ENCODE measurements around the gene KIF24. TPM values are rescaled to one million over a fixed set of nuclear protein-coding genes. Genes with fewer than 3 reads are reported as not detected.
"Not testable (repeated sequence)": the region's sequence is repeated elsewhere in the genome, so short reads cannot be mapped to it uniquely, and the experiment has no call there.

Gene KIF24
- total RNA-seq, 4 donors from 2014 or later, result 0.59 to 1.9 (median 1.5) TPM

GRCh38 chr9:34370335-34370969 is 41.4 kb upstream of the KIF24 start:
- 60 to 68% methylated on average over 16 to 23 of the region's 23 CpGs for WGBS, 2 donors
- peaks cover 0 to 6% (median 0%) of the 10 kb centered on the region in 4 donors for H3K9me3 ChIP-seq
- H3K4me1 ChIP-seq, result peaks cover 0 to 5% (median 0%) of the 10 kb centered on the region in 4 donors
- no peak overlapping the region for H3K27ac ChIP-seq
- H3K4me3 ChIP-seq, result peak overlapping the region in 1 of 4 donors; percentile 24
- TF ChIP-seq CTCF (IDR thresholded peaks at IDR 0.05) (no peak), EP300 (IDR thresholded peaks at IDR 0.05) (no peak), POLR2A (IDR thresholded peaks at IDR 0.05) (no peak)
- no peak for DNase-seq (ENCODE audit: low spot score in 2 of 2)
- peaks cover 0 to 32% of the 10 kb centered on the region in 2 donors for H3K27me3 ChIP-seq
- peaks cover 0 to 34% (median 0%) of the 10 kb centered on the region in 3 donors for H3K36me3 ChIP-seq

- peaks cover 0 to 5% (median 0%) of the 10 kb centered on the region in 4 donors for H3K4me1 ChIP-seq
- H3K9me3 ChIP-seq, result peaks cover 0 to 6% (median 0%) of the 10 kb centered on the region in 4 donors
- peaks cover 0 to 32% of the 10 kb centered on the region in 2 donors for H3K27me3 ChIP-seq
- DNase-seq (ENCODE audit: low spot score in 2 of 2), result no peak
- no peak overlapping the region for H3K4me3 ChIP-seq
- TF ChIP-seq EP300 (IDR thresholded peaks at IDR 0.05), result no peak
- no peak for TF ChIP-seq POLR2A (IDR thresholded peaks at IDR 0.05)
- no peak for TF ChIP-seq CTCF (IDR thresholded peaks at IDR 0.05)
- no peak overlapping the region for H3K27ac ChIP-seq
- peaks cover 0 to 34% (median 0%) of the 10 kb centered on the region in 3 donors for H3K36me3 ChIP-seq
- 67 to 92% methylated on average over 4 of the region's 4 CpGs for WGBS, 2 donors
These were observed 40.6 kb upstream of the KIF24 start for GRCh38 chr9:34369636-34370035.

GRCh38 chr9:34368796-34369195 is 39.7 kb upstream of the KIF24 start:
- H3K36me3 ChIP-seq, result peaks cover 0 to 34% (median 0%) of the 10 kb centered on the region in 3 donors
- H3K9me3 ChIP-seq; H3K4me1 ChIP-seq; H3K4me3 ChIP-seq; H3K27ac ChIP-seq; DNase-seq (ENCODE audit: low spot score in 2 of 2): not testable (repeated sequence)
- peaks cover 0 to 32% of the 10 kb centered on the region in 2 donors for H3K27me3 ChIP-seq
- 97 to 99% methylated on average over 5 of the region's 5 CpGs for WGBS, 2 donors

- H3K27ac ChIP-seq; H3K9me3 ChIP-seq; DNase-seq (ENCODE audit: low spot score in 2 of 2); H3K4me3 ChIP-seq; H3K4me1 ChIP-seq: not testable (repeated sequence)
- peaks cover 0 to 34% (median 0%) of the 10 kb centered on the region in 3 donors for H3K36me3 ChIP-seq
- WGBS, 2 donors, result 93 to 100% methylated on average over 3 of the region's 3 CpGs
- H3K27me3 ChIP-seq, result peaks cover 0 to 25% of the 10 kb centered on the region in 2 donors
These were observed 38.8 kb upstream of the KIF24 start for GRCh38 chr9:34367751-34368410.

GRCh38 chr9:34366365-34366764 is 37.3 kb upstream of the KIF24 start:
- 89 to 93% methylated on average over 2 of the region's 2 CpGs for WGBS, 2 donors
- H3K9me3 ChIP-seq, result no peaks in the 10 kb centered on the region
- no peak overlapping the region for H3K27ac ChIP-seq
- H3K4me3 ChIP-seq, result no peak overlapping the region
- no peak for DNase-seq (ENCODE audit: low spot score in 2 of 2)
- peaks cover 0 to 11% of the 10 kb centered on the region in 2 donors for H3K27me3 ChIP-seq
- TF ChIP-seq CTCF (IDR thresholded peaks at IDR 0.05) (no peak), EP300 (IDR thresholded peaks at IDR 0.05) (no peak), POLR2A (IDR thresholded peaks at IDR 0.05) (no peak)
- peaks cover 0 to 9% (median 0%) of the 10 kb centered on the region in 4 donors for H3K4me1 ChIP-seq
- H3K36me3 ChIP-seq, result peaks cover 0 to 22% (median 0%) of the 10 kb centered on the region in 3 donors

- DNase-seq (ENCODE audit: low spot score in 2 of 2), result no peak
- Histone ChIP-seq H3K4me1 (peaks cover 0 to 3% (median 0%) of the 10 kb centered on the region in 4 donors), H3K4me3 (no peak overlapping the region), H3K27ac (no peak overlapping the region), H3K27me3 (no peaks in the 10 kb centered on the region), H3K36me3 (peaks cover 0 to 18% (median 0%) of the 10 kb centered on the region in 3 donors), H3K9me3 (no peaks in the 10 kb centered on the region)
- WGBS, 2 donors, result 77 to 78% methylated on average over 2 of the region's 2 CpGs
- no peak for TF ChIP-seq EP300 (IDR thresholded peaks at IDR 0.05)
- TF ChIP-seq POLR2A (IDR thresholded peaks at IDR 0.05), result no peak
- no peak for TF ChIP-seq CTCF (IDR thresholded peaks at IDR 0.05)
These were observed 36.2 kb upstream of the KIF24 start for GRCh38 chr9:34365282-34365681.
